Measurements from ENCODE around the gene STAT5A.

Gene STAT5A

GRCh38 chr17:42270596-42270995 is 17.7 kb upstream of the STAT5A start:
- Histone ChIP-seq H3K36me3 (ENCODE audit: control insufficient read depth in 1 of 2, insufficient read depth in 2 of 2, low read length in 2 of 2) (no peaks in the 10 kb centered on the region), H3K27me3 (ENCODE audit: low read depth, low read length) (no peaks in the 10 kb centered on the region), H3K4me1 (ENCODE audit: control insufficient read depth in 1 of 2, insufficient read depth in 2 of 2, low read length in 2 of 2) (peaks cover 0 to 16% of the 10 kb centered on the region in 2 donors), H3K9me3 (ENCODE audit: control insufficient read depth in 1 of 2, low read length in 2 of 2) (no peaks in the 10 kb centered on the region), H3K4me3 (ENCODE audit: low read depth in 1 of 2, low read length in 2 of 2) (no peak overlapping the region), H3K27ac (ENCODE audit: low read length) (no peak overlapping the region)

DNA sequence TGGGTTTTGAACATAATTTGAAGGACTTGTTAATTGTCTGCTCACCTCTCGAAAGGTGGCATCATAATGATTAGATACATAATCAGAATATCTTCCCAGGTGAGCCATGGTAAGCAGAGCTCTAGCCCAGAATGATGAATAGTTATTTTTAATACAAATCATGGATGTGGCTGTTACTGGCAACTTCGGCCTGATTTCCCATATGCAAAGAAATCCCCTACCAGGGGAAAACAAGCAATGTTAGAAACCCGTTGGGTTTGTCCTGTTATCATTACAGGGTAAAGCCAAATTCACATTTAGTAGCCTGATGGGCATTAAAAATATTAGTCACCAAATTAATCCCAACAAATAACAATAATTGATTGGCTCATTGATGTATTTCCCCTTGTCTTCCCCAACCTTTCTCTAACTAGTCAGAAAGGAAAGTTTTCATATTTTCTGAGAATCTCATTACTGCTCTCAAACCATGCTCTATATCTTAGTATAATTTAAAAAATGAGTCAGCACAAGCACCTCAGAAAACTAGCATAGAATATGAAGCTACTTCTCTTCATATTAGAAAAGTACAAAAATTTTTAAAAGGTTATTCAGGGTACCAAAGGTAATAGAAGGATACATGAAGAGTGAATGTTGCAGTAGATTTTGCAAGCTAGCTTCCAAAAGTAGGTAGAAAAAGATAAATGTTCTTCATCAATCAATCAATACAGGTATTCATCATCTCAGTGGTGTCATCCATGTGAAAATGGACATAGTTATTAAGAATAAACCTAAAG is 17.1 kb upstream of the STAT5A start:
- no peaks in the 10 kb centered on the region for H3K27me3 ChIP-seq (ENCODE audit: low read depth, low read length)
- no peaks in the 10 kb centered on the region for H3K9me3 ChIP-seq (ENCODE audit: control insufficient read depth in 1 of 2, low read length in 2 of 2)
- H3K27ac ChIP-seq (ENCODE audit: low read length), result no peak overlapping the region
- H3K4me3 ChIP-seq (ENCODE audit: low read depth in 1 of 2, low read length in 2 of 2), result no peak overlapping the region
- H3K36me3 ChIP-seq (ENCODE audit: control insufficient read depth in 1 of 2, insufficient read depth in 2 of 2, low read length in 2 of 2), result no peaks in the 10 kb centered on the region
- H3K4me1 ChIP-seq (ENCODE audit: control insufficient read depth in 1 of 2, insufficient read depth in 2 of 2, low read length in 2 of 2), result peaks cover 0 to 16% of the 10 kb centered on the region in 2 donors

DNA sequence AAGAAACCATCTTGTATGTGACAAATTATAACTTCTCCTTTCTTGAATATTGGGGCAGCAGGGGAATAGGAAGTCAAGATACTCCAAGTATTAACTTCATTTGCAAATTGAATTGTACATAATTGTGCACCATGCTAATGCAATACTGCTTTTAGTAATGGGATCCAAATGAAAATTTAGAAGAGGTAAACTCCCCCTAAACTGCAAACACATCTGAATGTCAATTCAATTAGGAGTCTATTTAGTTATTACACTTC is 16.6 kb upstream of the STAT5A start:
- Histone ChIP-seq H3K9me3 (ENCODE audit: control insufficient read depth in 1 of 2, low read length in 2 of 2) (no peaks in the 10 kb centered on the region), H3K36me3 (ENCODE audit: control insufficient read depth in 1 of 2, insufficient read depth in 2 of 2, low read length in 2 of 2) (no peaks in the 10 kb centered on the region), H3K4me3 (ENCODE audit: low read depth in 1 of 2, low read length in 2 of 2) (no peak overlapping the region), H3K4me1 (ENCODE audit: control insufficient read depth in 1 of 2, insufficient read depth in 2 of 2, low read length in 2 of 2) (peaks cover 0 to 18% of the 10 kb centered on the region in 2 donors), H3K27ac (ENCODE audit: low read length) (no peak overlapping the region), H3K27me3 (ENCODE audit: low read depth, low read length) (no peaks in the 10 kb centered on the region)

DNA sequence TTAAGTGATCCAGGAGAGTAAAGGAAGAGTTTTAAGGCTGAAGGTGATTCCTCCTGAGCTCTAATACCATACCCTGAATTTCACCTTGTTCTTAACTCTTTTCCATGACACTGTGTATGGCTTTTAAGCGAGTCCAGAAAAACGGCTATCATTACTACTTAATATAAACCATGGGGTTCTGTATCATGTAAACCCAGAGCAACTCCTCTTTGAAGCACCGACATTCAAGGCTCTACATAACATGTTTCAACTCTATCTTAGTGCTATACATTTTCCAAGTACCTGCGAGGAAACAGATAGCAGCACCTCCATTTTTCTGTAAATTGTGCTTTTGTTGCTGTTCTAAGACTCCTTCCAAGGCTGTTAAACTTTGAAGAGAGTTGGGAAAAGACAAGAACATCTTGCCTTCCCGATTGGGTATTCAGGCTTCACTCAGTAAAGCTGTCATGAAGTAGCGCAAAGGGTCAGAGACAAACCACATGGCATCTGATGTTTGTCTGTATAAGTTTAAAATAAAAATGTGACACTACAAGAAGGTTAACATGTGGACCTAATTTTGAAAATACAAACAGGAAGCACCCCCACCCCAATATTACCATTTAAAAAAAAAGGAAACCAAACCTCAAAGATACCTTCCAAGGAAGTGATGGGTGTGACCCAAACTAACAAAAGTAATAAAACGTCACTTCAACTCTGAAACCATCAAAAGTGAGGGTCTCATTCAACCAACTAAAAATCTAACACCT is 16.0 kb upstream of the STAT5A start:
- H3K4me1 ChIP-seq (ENCODE audit: control insufficient read depth in 1 of 2, insufficient read depth in 2 of 2, low read length in 2 of 2), result peaks cover 0 to 20% of the 10 kb centered on the region in 2 donors
- no peak overlapping the region for H3K27ac ChIP-seq (ENCODE audit: low read length)
- no peaks in the 10 kb centered on the region for H3K36me3 ChIP-seq (ENCODE audit: control insufficient read depth in 1 of 2, insufficient read depth in 2 of 2, low read length in 2 of 2)
- H3K27me3 ChIP-seq (ENCODE audit: low read depth, low read length), result no peaks in the 10 kb centered on the region
- no peaks in the 10 kb centered on the region for H3K9me3 ChIP-seq (ENCODE audit: control insufficient read depth in 1 of 2, low read length in 2 of 2)
- H3K4me3 ChIP-seq (ENCODE audit: low read depth in 1 of 2, low read length in 2 of 2), result no peak overlapping the region

DNA sequence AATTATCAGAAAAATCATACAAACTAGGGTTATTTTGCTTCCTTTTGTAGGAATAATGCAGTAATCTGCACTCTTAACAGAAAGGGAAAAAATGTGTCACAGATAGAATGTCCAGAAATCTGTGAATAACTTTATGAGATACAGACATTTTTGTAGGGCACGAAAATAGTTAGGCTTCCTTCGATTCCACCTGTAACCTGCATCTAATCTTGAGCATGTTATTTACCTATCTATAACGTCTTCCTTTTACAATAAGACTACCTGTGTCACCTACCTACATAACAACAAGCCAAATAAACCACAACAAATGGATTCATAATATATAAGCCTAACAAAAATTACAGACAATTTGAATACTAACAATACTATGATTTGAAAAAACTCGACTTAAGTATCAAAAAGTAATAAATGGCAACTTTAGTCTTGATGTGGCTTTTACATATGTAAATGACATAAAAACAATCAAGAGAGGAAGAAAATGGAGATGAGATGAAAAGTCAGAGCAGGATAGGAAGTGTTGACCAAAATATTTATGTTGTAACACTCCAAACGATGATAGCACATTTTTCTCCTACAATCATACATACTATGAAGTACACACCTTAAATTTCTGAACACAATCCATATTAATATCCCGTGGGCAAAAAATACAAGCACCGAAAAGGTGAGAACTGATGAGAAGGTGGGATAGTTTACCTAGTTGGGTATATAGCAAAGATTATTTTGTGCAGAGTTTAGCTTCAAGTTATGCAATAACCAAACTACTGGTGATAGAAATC is 14.6 kb upstream of the STAT5A start:
- H3K27ac ChIP-seq (ENCODE audit: low read length), result no peak overlapping the region
- H3K4me1 ChIP-seq (ENCODE audit: control insufficient read depth in 1 of 2, insufficient read depth in 2 of 2, low read length in 2 of 2), result peaks cover 0 to 22% of the 10 kb centered on the region in 2 donors
- no peak overlapping the region for H3K4me3 ChIP-seq (ENCODE audit: low read depth in 1 of 2, low read length in 2 of 2)
- no peaks in the 10 kb centered on the region for H3K36me3 ChIP-seq (ENCODE audit: control insufficient read depth in 1 of 2, insufficient read depth in 2 of 2, low read length in 2 of 2)
- H3K27me3 ChIP-seq (ENCODE audit: low read depth, low read length), result no peaks in the 10 kb centered on the region
- H3K9me3 ChIP-seq (ENCODE audit: control insufficient read depth in 1 of 2, low read length in 2 of 2), result no peaks in the 10 kb centered on the region

DNA sequence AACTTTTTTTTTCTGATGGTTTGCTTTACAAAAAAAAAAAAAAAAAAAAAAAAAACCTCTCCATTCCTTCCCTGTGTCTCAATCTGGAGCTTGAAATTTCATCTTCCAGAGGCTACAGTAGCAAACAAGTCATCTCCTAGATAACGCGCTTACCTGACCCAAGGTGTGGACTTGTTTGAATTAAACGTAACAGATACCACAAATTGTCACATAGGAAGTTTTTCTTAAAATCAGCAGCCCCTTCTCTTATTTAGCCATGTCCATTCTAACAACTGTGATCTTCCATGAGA is 14.1 kb upstream of the STAT5A start:
- no peaks in the 10 kb centered on the region for H3K27me3 ChIP-seq (ENCODE audit: low read depth, low read length)
- H3K4me1 ChIP-seq (ENCODE audit: control insufficient read depth in 1 of 2, insufficient read depth in 2 of 2, low read length in 2 of 2), result peaks cover 0 to 22% of the 10 kb centered on the region in 2 donors
- no peaks in the 10 kb centered on the region for H3K36me3 ChIP-seq (ENCODE audit: control insufficient read depth in 1 of 2, insufficient read depth in 2 of 2, low read length in 2 of 2)
- H3K9me3 ChIP-seq (ENCODE audit: control insufficient read depth in 1 of 2, low read length in 2 of 2), result no peaks in the 10 kb centered on the region
- H3K27ac ChIP-seq (ENCODE audit: low read length), result peak overlapping the region; percentile 76
- H3K4me3 ChIP-seq (ENCODE audit: low read depth in 1 of 2, low read length in 2 of 2), result peak overlapping the region; percentile 72 to 86

DNA sequence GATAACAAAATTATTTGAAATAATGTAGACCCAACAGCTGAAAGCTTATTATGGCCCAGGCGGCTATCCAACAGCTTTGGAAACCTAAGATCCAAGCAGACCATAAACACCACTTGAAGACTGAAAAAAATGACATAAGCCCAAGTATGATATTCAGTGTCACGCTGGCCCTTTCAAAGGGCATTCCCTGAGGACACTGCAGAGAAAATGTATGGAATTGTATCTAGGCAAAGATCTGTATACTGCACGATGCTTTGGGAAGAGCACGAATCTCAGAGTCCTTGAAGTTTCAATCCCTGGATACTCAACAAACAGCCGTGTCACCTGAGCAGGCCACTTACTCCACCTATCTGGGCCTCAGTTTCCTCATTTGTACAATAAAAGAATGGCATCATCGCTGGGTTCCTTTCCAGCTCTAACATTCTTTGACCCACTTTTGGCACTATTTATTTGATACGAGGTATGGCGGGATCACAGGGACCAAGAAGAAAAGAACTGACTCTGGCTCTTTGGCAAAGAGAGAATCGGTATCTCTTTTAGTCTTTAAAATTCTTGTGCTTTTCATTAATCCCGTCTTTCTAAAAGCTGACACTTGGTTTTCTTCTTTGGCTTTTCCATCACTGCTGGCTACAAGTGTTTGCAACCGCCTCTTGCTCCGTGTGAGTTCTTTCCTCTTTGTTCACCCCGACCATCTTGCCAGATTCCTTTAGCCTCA is 13.3 kb upstream of the STAT5A start:
- Histone ChIP-seq H3K27me3 (ENCODE audit: low read depth, low read length) (no peaks in the 10 kb centered on the region), H3K9me3 (ENCODE audit: control insufficient read depth in 1 of 2, low read length in 2 of 2) (no peaks in the 10 kb centered on the region), H3K4me3 (ENCODE audit: low read depth in 1 of 2, low read length in 2 of 2) (peak overlapping the region; percentile 72 to 86), H3K36me3 (ENCODE audit: control insufficient read depth in 1 of 2, insufficient read depth in 2 of 2, low read length in 2 of 2) (no peaks in the 10 kb centered on the region), H3K27ac (ENCODE audit: low read length) (peak overlapping the region; percentile 76), H3K4me1 (ENCODE audit: control insufficient read depth in 1 of 2, insufficient read depth in 2 of 2, low read length in 2 of 2) (peaks cover 0 to 22% of the 10 kb centered on the region in 2 donors)

DNA sequence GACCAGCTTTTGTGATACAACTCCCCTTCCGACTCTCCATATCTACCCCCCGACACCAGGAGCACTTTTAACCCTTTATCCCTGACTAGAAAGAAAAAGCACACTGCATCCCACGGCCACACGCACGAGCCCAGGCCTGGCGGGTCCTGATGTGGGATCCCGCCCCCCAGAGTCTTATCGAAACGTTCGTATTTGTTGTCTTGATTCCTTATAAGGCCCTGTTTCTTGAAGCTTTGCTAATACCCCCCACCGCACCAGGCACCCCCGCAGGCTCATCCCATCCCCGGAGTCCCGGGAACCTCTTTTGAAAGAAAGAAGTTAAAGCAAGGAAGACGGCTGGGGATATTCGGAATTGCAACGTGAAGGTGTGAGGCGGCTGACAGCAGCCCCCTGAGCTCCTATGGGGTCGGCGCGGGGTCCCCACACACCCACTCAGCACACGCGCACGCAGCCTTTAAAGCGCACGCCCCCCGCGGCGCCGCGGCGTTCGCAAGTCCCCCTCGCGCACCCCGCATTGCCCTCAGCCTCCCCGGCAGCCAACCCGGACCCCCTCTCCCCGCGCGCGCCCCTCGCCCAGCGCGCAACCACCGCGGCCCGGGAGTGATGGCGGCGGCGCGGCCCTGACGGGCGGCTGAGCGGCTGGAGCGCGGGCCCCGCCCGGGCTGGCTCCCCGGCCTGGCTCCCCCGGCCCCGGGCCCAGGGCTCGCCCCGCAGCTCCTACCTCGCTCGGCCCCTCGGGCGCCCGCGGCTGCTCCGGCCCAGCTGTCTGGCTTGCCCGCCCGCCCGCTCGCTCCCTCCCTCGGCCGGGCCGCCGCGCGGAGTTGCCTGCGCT is 12.6 kb upstream of the STAT5A start:
- no peaks in the 10 kb centered on the region for H3K36me3 ChIP-seq (ENCODE audit: control insufficient read depth in 1 of 2, insufficient read depth in 2 of 2, low read length in 2 of 2)
- H3K4me3 ChIP-seq (ENCODE audit: low read depth in 1 of 2, low read length in 2 of 2), result peak overlapping the region; percentile 72 to 86
- peak overlapping the region; percentile 76 for H3K27ac ChIP-seq (ENCODE audit: low read length)
- no peaks in the 10 kb centered on the region for H3K27me3 ChIP-seq (ENCODE audit: low read depth, low read length)
- H3K4me1 ChIP-seq (ENCODE audit: control insufficient read depth in 1 of 2, insufficient read depth in 2 of 2, low read length in 2 of 2), result peaks cover 0 to 22% of the 10 kb centered on the region in 2 donors
- no peaks in the 10 kb centered on the region for H3K9me3 ChIP-seq (ENCODE audit: control insufficient read depth in 1 of 2, low read length in 2 of 2)

DNA sequence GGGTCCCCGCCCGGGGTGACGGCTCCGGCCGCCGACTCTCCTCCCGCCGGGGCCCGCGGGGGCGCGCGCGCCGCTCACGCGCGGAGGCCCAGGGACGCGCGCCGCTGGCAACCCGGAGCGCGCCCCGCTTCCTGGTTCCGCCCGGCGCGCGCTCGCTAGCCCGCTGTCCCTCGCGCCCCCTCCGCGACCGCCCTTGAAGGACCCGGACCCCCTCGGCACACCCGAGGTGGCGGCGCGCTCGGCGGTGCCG is 12.0 kb upstream of the STAT5A start, which contains the start of gene STAT5B:
STAT5B (minus strand) TSS at position 33 of the 250 bp plus-strand sequence. CDS start 44,264 bp downstream, outside the sequence.
- peak within 1 kb of the TSS; percentile 76 for H3K27ac ChIP-seq (ENCODE audit: low read length)
- no peaks in the 10 kb centered on the region for H3K27me3 ChIP-seq (ENCODE audit: low read depth, low read length)
- H3K9me3 ChIP-seq (ENCODE audit: control insufficient read depth in 1 of 2, low read length in 2 of 2), result no peaks in the 10 kb centered on the region
- H3K4me3 ChIP-seq (ENCODE audit: low read depth in 1 of 2, low read length in 2 of 2), result peak within 1 kb of the TSS; percentile 72 to 86
- H3K4me1 ChIP-seq (ENCODE audit: control insufficient read depth in 1 of 2, insufficient read depth in 2 of 2, low read length in 2 of 2), result peaks cover 0 to 22% of the 10 kb centered on the region in 2 donors
- no peaks in the 10 kb centered on the region for H3K36me3 ChIP-seq (ENCODE audit: control insufficient read depth in 1 of 2, insufficient read depth in 2 of 2, low read length in 2 of 2)

DNA sequence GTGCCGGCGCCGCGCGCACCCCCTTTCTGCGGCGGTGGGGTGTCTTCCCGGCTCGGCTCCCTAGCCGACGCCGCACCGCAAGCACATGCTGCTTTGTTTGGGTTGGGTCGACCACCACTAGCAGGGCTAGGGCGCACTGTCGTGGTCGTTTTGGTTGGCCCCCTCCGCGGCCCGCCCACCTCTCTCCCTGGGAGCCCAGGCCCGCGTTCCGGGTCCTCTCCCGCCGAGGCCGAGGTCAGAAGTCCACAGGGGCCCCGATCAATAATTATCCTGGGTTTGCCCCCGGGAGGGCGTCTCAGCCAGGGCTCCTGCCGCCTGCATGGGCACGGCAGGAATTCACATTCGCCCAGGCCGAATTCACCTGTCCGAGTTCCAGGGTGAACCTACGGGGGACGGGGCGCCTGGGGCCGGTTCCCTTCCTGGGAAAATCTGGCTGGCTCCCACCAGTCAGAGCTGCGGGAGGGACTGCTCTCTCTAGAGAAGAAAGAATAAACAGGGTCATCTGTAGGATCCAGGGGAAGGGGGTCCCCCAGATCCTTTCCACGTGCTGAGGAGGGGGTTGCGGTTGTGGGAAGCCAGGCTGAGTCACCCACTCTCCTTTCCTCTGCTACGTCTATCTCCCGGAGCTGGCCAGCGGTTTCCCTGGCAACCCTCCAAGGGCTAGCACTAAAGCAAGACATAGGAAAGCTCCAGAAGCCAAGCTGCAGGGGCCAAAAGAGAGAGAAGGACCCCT is 11.5 kb upstream of the STAT5A start:
- peaks cover 0 to 22% of the 10 kb centered on the region in 2 donors for H3K4me1 ChIP-seq (ENCODE audit: control insufficient read depth in 1 of 2, insufficient read depth in 2 of 2, low read length in 2 of 2)

More for the DNA sequence above, 11.5 kb upstream of the STAT5A start:
- Histone ChIP-seq H3K27me3 (ENCODE audit: low read depth, low read length) (no peaks in the 10 kb centered on the region), H3K27ac (ENCODE audit: low read length) (peak overlapping the region; percentile 39), H3K4me3 (ENCODE audit: low read depth in 1 of 2, low read length in 2 of 2) (peak overlapping the region; percentile 57 to 72), H3K36me3 (ENCODE audit: control insufficient read depth in 1 of 2, insufficient read depth in 2 of 2, low read length in 2 of 2) (no peaks in the 10 kb centered on the region), H3K9me3 (ENCODE audit: control insufficient read depth in 1 of 2, low read length in 2 of 2) (no peaks in the 10 kb centered on the region)

Data from muscle layer of duodenum (tissue), 2 donors.